ENCODE data around the gene RCL1.

Gene RCL1

GRCh38 chr9:4844056-4844838, 51.5 kb downstream of the RCL1 start:
- H3K36me3 ChIP-seq (ENCODE audit: control insufficient read depth, insufficient read depth, low read length): peaks cover 70% of the 10 kb centered on the region
- H3K4me1 ChIP-seq (ENCODE audit: control insufficient read depth, insufficient read depth, low read length): no peaks in the 10 kb centered on the region
- no peak overlapping the region for H3K4me3 ChIP-seq (ENCODE audit: low read depth, low read length)
- H3K27ac ChIP-seq (ENCODE audit: low read depth, low read length): no peak overlapping the region
- no peak overlapping the region for H3K9ac ChIP-seq (ENCODE audit: low read length)
- no peaks in the 10 kb centered on the region for H3K9me3 ChIP-seq (ENCODE audit: control insufficient read depth, insufficient read depth, low read depth, low read length)
- H3K27me3 ChIP-seq (ENCODE audit: control insufficient read depth, insufficient read depth, low read length): no peaks in the 10 kb centered on the region

DNA sequence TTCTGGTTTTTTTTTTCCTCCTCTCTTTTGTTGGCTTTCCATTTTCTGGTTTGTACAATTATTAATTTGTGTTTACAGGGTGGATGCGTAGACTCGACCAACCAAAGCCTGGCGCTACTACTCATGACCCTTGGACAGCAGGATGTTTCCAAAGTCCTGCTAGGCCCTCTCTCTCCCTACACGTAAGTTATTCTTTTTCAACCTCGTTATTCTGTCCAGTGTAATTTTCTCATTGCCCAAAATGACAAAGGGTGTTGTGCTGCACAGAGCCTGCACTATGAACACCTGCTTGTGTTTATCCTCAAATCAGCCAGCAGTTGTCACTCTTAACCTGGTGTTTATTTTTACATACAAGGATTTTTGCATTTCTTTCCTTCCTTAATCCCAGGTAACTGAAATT, 56.6 kb downstream of the RCL1 start:
- Histone ChIP-seq H3K9me3 (ENCODE audit: control insufficient read depth, insufficient read depth, low read depth, low read length) (no peaks in the 10 kb centered on the region), H3K27me3 (ENCODE audit: control insufficient read depth, insufficient read depth, low read length) (no peaks in the 10 kb centered on the region), H3K27ac (ENCODE audit: low read depth, low read length) (no peak overlapping the region), H3K9ac (ENCODE audit: low read length) (no peak overlapping the region), H3K36me3 (ENCODE audit: control insufficient read depth, insufficient read depth, low read length) (peaks cover 75% of the 10 kb centered on the region), H3K4me1 (ENCODE audit: control insufficient read depth, insufficient read depth, low read length) (no peaks in the 10 kb centered on the region; the same call in 1 of the 2 replicates), H3K4me3 (ENCODE audit: low read depth, low read length) (no peak overlapping the region)

GRCh38 chr9:4850603-4851310, 58.0 kb downstream of the RCL1 start:
- Histone ChIP-seq H3K9ac (ENCODE audit: low read length) (no peak overlapping the region), H3K4me1 (ENCODE audit: control insufficient read depth, insufficient read depth, low read length) (no peaks in the 10 kb centered on the region; the same call in 1 of the 2 replicates), H3K27ac (ENCODE audit: low read depth, low read length) (no peak overlapping the region), H3K4me3 (ENCODE audit: low read depth, low read length) (no peak overlapping the region), H3K27me3 (ENCODE audit: control insufficient read depth, insufficient read depth, low read length) (no peaks in the 10 kb centered on the region), H3K9me3 (ENCODE audit: control insufficient read depth, insufficient read depth, low read depth, low read length) (no peaks in the 10 kb centered on the region), H3K36me3 (ENCODE audit: control insufficient read depth, insufficient read depth, low read length) (peaks cover 69% of the 10 kb centered on the region)

DNA sequence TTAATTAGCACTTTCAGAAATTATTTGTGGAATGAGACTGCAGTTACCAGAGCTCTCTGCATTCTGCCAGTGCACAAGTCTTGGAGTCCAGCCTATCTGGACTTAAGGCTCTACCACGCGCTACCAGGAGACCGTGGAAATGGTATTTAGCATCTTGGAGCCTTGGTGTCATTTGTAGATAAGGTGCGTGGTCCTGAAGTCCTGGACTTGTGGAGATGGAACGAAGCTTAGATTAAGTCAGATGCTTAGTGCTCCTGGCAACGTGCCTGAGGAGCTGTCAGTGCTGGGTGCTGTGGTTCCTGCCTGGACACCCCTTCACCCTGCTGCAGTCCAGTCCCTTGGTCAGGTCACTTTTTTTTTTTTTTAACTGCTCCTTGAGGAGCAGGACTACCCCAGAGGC, 59.7 kb downstream of the RCL1 start:
- H3K36me3 ChIP-seq (ENCODE audit: control insufficient read depth, insufficient read depth, low read length): peaks cover 59% of the 10 kb centered on the region
- H3K4me1 ChIP-seq (ENCODE audit: control insufficient read depth, insufficient read depth, low read length): no peaks in the 10 kb centered on the region; the same call in 1 of the 2 replicates
- no peak overlapping the region for H3K27ac ChIP-seq (ENCODE audit: low read depth, low read length)

DNA sequence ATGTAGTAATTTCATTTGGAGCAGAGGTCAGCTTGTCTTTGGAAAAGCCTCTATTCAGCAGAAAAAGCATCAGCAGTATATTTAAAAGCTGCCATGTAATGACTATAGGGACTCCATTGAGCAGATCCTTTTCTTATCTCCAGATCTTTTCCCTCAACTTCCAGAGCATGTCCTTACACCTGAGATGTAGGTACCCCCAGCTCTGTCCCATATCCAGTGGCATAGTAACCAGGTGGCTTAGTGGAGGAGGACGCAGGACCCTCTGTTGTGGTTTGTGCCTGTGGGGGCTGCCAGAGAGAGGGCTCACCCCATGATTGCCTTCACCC, 61.5 kb downstream of the RCL1 start:
- Histone ChIP-seq H3K27ac (ENCODE audit: low read depth, low read length) (no peak overlapping the region), H3K27me3 (ENCODE audit: control insufficient read depth, insufficient read depth, low read length) (no peaks in the 10 kb centered on the region), H3K4me1 (ENCODE audit: control insufficient read depth, insufficient read depth, low read length) (no peaks in the 10 kb centered on the region; the same call in 1 of the 2 replicates), H3K36me3 (ENCODE audit: control insufficient read depth, insufficient read depth, low read length) (peaks cover 57% of the 10 kb centered on the region), H3K9ac (ENCODE audit: low read length) (no peak overlapping the region), H3K4me3 (ENCODE audit: low read depth, low read length) (no peak overlapping the region), H3K9me3 (ENCODE audit: control insufficient read depth, insufficient read depth, low read depth, low read length) (no peaks in the 10 kb centered on the region)

More for the DNA sequence above, 59.7 kb downstream of the RCL1 start:
- Histone ChIP-seq H3K27me3 (ENCODE audit: control insufficient read depth, insufficient read depth, low read length) (no peaks in the 10 kb centered on the region), H3K9me3 (ENCODE audit: control insufficient read depth, insufficient read depth, low read depth, low read length) (no peaks in the 10 kb centered on the region), H3K4me3 (ENCODE audit: low read depth, low read length) (no peak overlapping the region), H3K9ac (ENCODE audit: low read length) (no peak overlapping the region)

- Histone ChIP-seq H3K4me3 (ENCODE audit: low read depth, low read length) (no peak overlapping the region), H3K9me3 (ENCODE audit: control insufficient read depth, insufficient read depth, low read depth, low read length) (no peaks in the 10 kb centered on the region), H3K4me1 (ENCODE audit: control insufficient read depth, insufficient read depth, low read length) (no peaks in the 10 kb centered on the region), H3K9ac (ENCODE audit: low read length) (no peak overlapping the region), H3K36me3 (ENCODE audit: control insufficient read depth, insufficient read depth, low read length) (peaks cover 55% of the 10 kb centered on the region), H3K27me3 (ENCODE audit: control insufficient read depth, insufficient read depth, low read length) (no peaks in the 10 kb centered on the region), H3K27ac (ENCODE audit: low read depth, low read length) (no peak overlapping the region)
These were observed 63.1 kb downstream of the RCL1 start for GRCh38 chr9:4855841-4856240.

DNA sequence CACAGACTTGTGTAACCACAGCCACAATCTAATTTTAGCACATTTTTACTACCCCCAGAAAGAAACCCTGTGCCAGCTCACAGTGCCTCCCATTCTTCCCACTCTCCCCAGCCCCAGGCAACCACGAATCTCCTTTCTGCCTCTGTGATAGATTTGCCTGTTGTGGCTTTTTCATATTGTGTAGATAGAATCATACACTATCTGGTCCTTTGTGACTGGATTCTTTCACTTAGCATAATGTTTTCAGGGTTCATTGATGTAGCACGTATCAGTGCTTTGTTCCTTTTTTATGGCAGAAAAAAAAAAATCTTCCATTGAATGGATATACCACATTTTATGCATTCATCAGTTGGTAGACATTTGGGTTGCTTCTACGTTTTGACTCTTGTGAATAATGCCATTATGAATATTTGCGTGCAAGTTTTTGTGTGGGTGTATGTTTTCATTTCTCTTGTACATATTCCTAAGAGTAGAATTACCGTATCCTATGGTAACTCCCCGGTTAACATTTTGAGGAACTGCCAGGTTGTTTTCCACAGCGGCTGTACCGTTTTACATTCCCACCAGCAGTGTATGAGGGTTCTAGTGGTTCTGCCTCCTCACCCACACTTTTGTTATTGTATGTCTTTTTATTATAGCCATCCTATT, 64.5 kb downstream of the RCL1 start:
- Histone ChIP-seq H3K4me3 (ENCODE audit: low read depth, low read length) (no peak overlapping the region), H3K27me3 (ENCODE audit: control insufficient read depth, insufficient read depth, low read length) (no peaks in the 10 kb centered on the region), H3K36me3 (ENCODE audit: control insufficient read depth, insufficient read depth, low read length) (peaks cover 56% of the 10 kb centered on the region), H3K9ac (ENCODE audit: low read length) (no peak overlapping the region), H3K4me1 (ENCODE audit: control insufficient read depth, insufficient read depth, low read length) (no peaks in the 10 kb centered on the region), H3K27ac (ENCODE audit: low read depth, low read length) (no peak overlapping the region), H3K9me3 (ENCODE audit: control insufficient read depth, insufficient read depth, low read depth, low read length) (no peaks in the 10 kb centered on the region)

DNA sequence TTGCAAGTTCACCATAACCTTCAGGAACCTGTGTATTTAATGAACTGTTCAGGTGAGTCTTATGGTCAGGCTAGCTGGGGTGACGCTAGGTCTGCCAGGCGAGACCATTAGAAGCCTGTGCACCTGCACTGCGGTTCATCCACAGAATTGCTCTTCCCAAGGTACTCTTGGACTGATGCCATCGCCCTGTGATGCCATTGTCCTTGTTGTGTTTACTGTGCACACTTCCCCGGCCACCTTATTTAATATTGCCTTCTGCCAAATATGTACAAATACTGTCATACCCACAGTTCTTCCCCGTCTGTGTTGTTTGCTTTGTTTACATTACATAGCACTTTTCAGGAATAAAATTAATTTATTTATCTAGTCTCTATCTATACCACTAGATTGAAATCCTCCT, 66.3 kb downstream of the RCL1 start:
- Histone ChIP-seq H3K9me3 (ENCODE audit: control insufficient read depth, insufficient read depth, low read depth, low read length) (no peaks in the 10 kb centered on the region), H3K9ac (ENCODE audit: low read length) (no peak overlapping the region), H3K4me1 (ENCODE audit: control insufficient read depth, insufficient read depth, low read length) (no peaks in the 10 kb centered on the region), H3K27ac (ENCODE audit: low read depth, low read length) (no peak overlapping the region), H3K4me3 (ENCODE audit: low read depth, low read length) (no peak overlapping the region), H3K36me3 (ENCODE audit: control insufficient read depth, insufficient read depth, low read length) (peaks cover 42% of the 10 kb centered on the region), H3K27me3 (ENCODE audit: control insufficient read depth, insufficient read depth, low read length) (no peaks in the 10 kb centered on the region)

- H3K4me3 ChIP-seq (ENCODE audit: low read depth, low read length): no peak overlapping the region
- no peaks in the 10 kb centered on the region for H3K4me1 ChIP-seq (ENCODE audit: control insufficient read depth, insufficient read depth, low read length)
- no peaks in the 10 kb centered on the region for H3K9me3 ChIP-seq (ENCODE audit: control insufficient read depth, insufficient read depth, low read depth, low read length)
- H3K27ac ChIP-seq (ENCODE audit: low read depth, low read length): no peak overlapping the region
- H3K36me3 ChIP-seq (ENCODE audit: control insufficient read depth, insufficient read depth, low read length): peaks cover 36% of the 10 kb centered on the region
- H3K9ac ChIP-seq (ENCODE audit: low read length): no peak overlapping the region
- H3K27me3 ChIP-seq (ENCODE audit: control insufficient read depth, insufficient read depth, low read length): no peaks in the 10 kb centered on the region
These were observed 67.6 kb downstream of the RCL1 start for GRCh38 chr9:4860383-4860782.

DNA sequence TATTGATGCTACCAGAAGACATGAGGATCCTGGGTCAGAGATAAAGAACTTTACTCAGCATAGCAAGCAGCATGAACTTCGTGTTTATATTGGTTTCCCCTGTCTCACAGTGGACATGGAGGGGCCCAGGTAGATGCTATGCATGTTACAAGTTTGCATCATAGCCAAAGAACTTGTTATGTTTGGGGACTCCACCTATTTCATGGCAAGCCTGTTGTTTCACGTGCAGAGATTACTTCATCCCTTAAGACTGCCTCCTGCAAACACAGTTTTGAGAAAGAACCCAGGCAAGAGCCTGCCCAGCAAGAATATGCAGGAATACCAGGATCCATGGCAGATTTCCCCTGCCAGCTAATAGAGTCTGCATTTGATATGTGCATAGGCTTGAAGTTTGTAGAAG, 68.4 kb downstream of the RCL1 start:
- Histone ChIP-seq H3K9me3 (ENCODE audit: control insufficient read depth, insufficient read depth, low read depth, low read length) (no peaks in the 10 kb centered on the region), H3K9ac (ENCODE audit: low read length) (no peak overlapping the region), H3K4me3 (ENCODE audit: low read depth, low read length) (no peak overlapping the region), H3K27me3 (ENCODE audit: control insufficient read depth, insufficient read depth, low read length) (no peaks in the 10 kb centered on the region), H3K27ac (ENCODE audit: low read depth, low read length) (no peak overlapping the region), H3K4me1 (ENCODE audit: control insufficient read depth, insufficient read depth, low read length) (no peaks in the 10 kb centered on the region), H3K36me3 (ENCODE audit: control insufficient read depth, insufficient read depth, low read length) (peaks cover 30% of the 10 kb centered on the region)

Measured in HUES6 (cell line).